Measurements from ENCODE around the gene RBM7. TPM values are rescaled to one million over a fixed set of nuclear protein-coding genes. Genes with fewer than 3 reads are reported as not detected.

Gene RBM7
- total RNA-seq, 4 donors from 2014 or later, result 14.7 to 15.5 (median 15.3) TPM

DNA sequence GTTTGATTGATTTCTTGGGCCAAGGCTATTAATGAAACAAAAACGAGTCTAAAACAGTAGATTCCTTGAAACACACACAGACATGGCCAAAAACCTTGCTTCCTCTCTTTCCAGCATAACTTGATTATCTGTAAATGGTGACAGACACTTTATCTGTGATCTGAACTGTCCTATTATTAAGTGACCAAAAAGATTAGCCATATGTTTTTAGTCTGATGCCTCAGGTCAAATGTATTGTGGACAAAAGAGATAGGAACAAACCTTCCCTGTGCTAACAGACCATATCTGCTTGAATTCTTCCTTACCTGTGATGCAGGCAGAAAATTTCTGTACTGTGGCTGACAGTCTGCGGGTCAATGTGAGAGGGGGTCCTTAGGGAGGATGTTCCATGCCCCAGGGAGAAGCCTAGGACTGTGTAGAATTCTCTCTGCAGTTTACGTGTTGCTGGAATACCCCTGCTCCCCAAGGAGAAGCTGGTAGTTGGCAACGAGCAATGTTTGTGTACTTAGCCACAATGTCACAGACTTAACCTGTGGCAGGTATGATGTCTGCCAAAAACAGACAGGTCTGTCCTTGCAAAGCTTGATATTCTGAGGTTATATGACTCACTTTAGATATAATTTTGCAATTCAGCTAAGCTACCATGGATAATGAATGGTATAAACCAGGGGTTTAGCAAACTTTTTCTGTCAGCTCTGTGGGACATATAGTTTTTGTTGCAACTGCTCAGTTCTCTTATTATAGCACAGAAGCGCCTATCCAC, 31.4 kb upstream of the RBM7 start:
- Histone ChIP-seq H3K4me1 (peaks cover 0 to 3% (median 0%) of the 10 kb centered on the region in 4 donors), H3K27me3 (no peaks in the 10 kb centered on the region), H3K4me3 (no peak overlapping the region), H3K27ac (no peak overlapping the region), H3K36me3 (no peaks in the 10 kb centered on the region), H3K9me3 (no peaks in the 10 kb centered on the region)
- TF ChIP-seq, protein P1, sequence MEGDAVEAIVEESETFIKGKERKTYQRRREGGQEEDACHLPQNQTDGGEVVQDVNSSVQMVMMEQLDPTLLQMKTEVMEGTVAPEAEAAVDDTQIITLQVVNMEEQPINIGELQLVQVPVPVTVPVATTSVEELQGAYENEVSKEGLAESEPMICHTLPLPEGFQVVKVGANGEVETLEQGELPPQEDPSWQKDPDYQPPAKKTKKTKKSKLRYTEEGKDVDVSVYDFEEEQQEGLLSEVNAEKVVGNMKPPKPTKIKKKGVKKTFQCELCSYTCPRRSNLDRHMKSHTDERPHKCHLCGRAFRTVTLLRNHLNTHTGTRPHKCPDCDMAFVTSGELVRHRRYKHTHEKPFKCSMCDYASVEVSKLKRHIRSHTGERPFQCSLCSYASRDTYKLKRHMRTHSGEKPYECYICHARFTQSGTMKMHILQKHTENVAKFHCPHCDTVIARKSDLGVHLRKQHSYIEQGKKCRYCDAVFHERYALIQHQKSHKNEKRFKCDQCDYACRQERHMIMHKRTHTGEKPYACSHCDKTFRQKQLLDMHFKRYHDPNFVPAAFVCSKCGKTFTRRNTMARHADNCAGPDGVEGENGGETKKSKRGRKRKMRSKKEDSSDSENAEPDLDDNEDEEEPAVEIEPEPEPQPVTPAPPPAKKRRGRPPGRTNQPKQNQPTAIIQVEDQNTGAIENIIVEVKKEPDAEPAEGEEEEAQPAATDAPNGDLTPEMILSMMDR (IDR thresholded peaks at IDR 0.05), result no peak
- TF ChIP-seq EP300 (IDR thresholded peaks at IDR 0.05), result no peak
- no peak for TF ChIP-seq POLR2A (IDR thresholded peaks at IDR 0.05)
- DNase-seq (ENCODE audit: low spot score in 2 of 2), result no peak
- WGBS, 2 donors, result 77 to 81% methylated on average over 5 of the region's 5 CpGs

DNA sequence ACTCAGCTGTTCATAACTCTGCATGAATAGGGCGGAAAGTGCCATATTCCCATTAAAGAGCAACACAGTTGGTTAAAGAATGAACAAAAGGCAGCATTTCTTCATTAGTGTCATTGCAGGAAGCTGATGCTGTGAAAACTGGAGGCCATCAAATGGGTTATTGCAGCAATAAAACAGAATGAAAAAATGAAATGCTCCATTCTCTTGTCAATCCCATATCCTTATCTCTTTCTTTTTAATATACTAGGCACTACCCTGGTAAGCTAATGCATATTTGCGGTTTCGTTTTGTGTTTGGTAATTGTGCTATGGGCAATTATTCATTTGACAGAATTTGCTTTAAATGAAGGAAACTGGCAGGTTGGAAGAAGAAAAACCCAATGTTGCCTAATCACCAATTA, 25.4 kb upstream of the RBM7 start:
- Histone ChIP-seq H3K9me3 (no peaks in the 10 kb centered on the region), H3K4me3 (no peak overlapping the region), H3K4me1 (no peaks in the 10 kb centered on the region), H3K27ac (no peak overlapping the region), H3K27me3 (no peaks in the 10 kb centered on the region), H3K36me3 (no peaks in the 10 kb centered on the region)
- DNase-seq (ENCODE audit: low spot score in 2 of 2), result no peak
- TF ChIP-seq, protein P1 (IDR thresholded peaks at IDR 0.05), result no peak
- 87 to 91% methylated on average over 3 of the region's 3 CpGs for WGBS, 2 donors

DNA sequence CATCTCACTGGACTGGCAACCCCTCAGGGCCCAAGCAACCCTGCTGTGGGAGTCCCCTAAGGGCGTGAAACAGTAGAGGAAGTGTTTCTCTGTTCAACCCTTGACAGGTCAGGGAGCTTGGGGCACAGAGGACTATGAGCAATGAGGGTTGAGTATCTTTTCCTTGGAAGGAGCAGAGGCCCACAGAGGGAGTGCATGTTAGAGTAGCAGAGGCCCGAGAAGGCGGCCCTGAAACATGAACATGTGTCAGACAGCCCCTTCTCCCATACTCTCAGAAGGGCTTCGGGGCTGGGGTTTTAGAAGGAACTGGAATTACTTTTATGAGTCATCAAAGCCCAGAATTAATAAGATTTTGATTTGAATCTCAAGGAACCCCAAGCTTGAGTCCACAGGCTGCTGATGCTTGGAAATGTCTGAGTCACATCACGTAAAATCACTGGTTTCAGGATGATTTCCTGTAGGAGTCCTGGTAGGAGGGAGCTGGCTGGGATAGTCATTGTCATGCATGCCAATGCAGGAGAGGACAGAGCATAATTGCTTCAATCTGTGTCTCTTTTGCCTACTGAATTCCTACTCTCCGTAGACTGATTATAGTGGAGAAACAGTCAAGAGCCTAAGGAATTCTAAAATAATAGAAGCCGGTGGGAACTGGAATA, 22.7 kb upstream of the RBM7 start:
- WGBS, 2 donors, result 68 to 74% methylated on average over 7 of the region's 7 CpGs
- no peaks in the 10 kb centered on the region for H3K9me3 ChIP-seq
- H3K4me1 ChIP-seq, result no peaks in the 10 kb centered on the region
- no peak for TF ChIP-seq POLR2A (IDR thresholded peaks at IDR 0.05)
- TF ChIP-seq, protein P1 (IDR thresholded peaks at IDR 0.05), result no peak
- TF ChIP-seq EP300 (IDR thresholded peaks at IDR 0.05), result no peak
- no peak for DNase-seq (ENCODE audit: low spot score in 2 of 2)
- no peaks in the 10 kb centered on the region for H3K36me3 ChIP-seq
- H3K27ac ChIP-seq, result no peak overlapping the region
- H3K4me3 ChIP-seq, result no peak overlapping the region
- no peaks in the 10 kb centered on the region for H3K27me3 ChIP-seq

DNA sequence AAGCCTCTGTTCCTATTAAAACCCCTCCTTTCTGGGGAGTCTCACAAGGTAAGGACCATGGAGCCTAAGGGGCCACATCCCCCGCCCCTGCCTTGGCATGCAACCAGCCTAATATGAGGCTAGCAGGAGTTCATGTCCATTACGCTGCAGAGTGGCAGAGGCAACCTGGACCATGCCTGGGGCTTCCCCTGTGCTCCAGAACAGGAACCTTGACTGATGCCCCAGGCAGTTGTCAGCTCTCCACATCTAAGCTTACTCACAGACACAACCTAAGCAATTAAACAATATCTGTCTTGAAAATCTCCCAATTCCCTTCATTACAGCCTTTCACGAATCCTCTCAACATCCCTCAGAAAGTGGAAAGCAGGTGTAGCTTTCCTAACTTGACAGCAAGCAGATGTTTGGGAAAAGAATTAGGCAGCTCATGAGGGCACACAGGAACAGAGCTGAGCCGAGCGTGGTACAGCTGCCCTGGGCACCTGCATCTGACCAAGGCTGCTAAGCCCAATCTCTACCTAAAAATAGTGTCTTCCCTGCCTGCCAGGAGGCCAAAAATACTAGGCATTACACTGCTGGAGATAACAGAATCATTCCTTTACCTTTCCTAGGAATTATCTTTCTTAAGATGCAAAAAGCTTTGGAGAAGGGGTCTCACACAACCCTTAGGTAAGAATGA, 20.9 kb upstream of the RBM7 start:
- 89 to 98% methylated on average over 5 of the region's 5 CpGs for WGBS, 2 donors

More for the DNA sequence above, 20.9 kb upstream of the RBM7 start:
- H3K36me3 ChIP-seq, result no peaks in the 10 kb centered on the region
- H3K27me3 ChIP-seq, result no peaks in the 10 kb centered on the region
- DNase-seq (ENCODE audit: low spot score in 2 of 2), result no peak
- no peak overlapping the region for H3K27ac ChIP-seq
- H3K9me3 ChIP-seq, result no peaks in the 10 kb centered on the region
- H3K4me1 ChIP-seq, result no peaks in the 10 kb centered on the region
- no peak overlapping the region for H3K4me3 ChIP-seq
- TF ChIP-seq EP300 (IDR thresholded peaks at IDR 0.05), result no peak
- no peak for TF ChIP-seq POLR2A (IDR thresholded peaks at IDR 0.05)
- TF ChIP-seq, protein P1 (IDR thresholded peaks at IDR 0.05), result no peak
